ENCODE results near the gene SDK1.

The SDK1 gene

DNA sequence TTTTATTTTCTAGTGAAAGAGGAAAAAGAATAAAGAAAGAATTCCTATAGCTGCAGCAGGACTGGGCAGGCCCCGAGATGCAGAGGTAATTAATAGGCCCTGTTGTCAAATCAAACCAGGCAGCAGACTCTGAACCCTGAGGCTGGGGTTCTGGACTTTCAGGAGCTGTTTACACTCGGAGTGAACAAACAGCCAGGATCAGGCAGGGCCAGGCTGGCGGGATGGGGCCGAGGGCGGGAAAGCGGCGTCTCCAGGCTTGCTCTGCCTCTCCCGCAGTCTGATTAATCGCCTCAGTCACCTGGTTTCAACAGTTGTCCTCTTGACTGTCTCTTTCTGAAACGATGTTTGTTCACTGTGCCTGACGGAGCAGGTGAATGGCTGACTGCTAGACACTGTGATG lies 705.6 kb downstream of the SDK1 start:
- DNase-seq: no peak

DNA sequence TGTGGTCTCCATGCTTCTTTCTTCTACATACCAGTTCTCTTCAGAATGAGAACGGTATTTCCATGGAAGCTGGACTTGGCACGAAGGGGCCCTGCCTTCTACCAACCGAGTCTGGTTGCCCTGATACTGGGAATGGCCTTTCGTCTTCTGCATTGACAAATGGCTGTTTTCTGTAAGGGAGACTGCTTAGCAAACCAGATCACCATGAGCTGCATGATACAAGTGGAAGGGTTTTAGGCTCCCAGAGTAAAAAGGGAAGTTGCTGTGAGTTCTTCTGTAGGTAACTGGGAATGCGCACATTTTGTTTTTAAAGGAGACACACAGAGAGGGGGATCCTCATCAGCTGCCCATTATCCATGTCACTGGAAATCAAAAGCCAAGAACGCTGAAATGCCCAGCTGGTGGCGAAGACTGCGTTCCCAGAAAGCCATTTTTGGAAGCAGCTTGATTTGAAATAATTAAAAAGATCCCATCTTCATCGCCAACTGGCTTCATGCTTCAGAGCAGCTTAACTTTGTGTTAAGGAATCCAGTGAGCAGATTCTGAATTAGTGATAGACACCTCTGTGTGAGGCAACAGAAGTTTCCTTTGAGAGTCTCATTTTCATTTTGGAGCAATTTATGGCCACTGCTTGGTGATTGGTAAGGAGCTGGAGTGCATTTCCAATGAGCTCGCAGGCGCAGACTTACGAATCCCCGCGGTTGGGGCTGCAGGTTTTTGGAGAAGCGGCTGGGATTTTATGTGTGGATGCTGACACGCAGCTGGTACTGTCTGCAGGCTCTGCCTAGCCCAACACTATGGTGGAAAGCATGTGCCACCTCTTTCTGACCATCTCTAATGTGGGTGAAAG lies 708.4 kb downstream of the SDK1 start:
- DNase-seq: no peak

DNA sequence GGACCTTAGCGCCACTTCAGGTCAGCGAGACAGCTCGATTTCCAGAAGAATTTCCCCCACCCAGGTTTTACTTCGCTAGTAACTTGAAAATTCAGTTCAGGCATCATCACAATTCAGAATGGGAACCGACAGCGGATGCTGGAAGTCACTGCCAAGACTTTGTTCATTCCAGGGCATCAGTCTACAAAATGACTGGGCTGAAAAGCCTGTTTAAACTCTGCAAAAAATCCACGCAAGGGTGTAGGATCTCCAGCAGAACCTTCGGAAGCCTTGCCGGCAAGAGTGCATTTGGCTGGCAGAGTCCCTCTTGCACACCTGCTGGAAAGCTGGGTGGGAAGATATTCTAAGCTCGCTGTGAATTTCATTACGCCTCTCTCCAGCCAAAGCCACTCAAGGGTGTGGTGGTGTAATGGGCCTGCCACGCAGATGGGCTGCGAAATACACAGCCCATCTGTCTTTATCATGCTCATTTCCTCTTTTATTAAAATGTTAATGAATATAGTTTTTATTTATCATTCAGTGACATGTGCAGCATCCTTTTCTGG lies 709.1 kb downstream of the SDK1 start:
- DNase-seq: no peak

DNA sequence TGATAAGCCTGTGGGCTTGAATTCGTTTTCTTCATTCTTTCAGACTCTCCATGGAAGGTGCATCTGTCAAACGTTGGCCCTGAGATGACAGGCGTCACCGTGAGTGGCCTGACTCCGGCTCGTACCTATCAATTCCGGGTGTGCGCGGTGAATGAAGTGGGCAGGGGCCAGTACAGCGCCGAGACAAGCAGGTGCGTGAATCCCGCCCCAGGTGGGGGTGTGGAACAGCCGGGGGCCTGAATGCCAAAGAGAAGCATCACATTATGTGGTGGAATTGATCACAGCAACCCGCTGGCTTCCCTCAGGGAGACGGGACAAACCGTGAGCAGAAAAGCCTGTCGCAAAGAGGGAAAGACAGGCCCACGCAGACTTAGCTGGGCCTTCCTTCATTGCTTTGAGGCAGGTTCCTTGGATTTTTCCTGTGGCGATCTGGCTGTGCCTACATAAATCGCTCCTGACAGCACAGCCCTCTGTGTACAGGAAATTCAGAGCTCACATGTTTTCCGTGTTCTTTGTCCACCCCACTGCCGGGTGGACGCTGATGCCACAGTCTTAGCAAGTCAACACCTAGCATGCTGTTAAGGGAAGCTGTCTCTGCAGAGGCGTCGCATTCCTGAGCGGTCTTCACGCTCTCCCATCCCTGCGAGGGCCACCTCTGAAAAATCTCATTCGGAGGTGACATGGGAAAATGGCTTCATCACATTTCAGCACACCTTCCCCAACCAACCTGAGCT lies 710.0 kb downstream of the SDK1 start:
- DNase-seq: no peak

DNA sequence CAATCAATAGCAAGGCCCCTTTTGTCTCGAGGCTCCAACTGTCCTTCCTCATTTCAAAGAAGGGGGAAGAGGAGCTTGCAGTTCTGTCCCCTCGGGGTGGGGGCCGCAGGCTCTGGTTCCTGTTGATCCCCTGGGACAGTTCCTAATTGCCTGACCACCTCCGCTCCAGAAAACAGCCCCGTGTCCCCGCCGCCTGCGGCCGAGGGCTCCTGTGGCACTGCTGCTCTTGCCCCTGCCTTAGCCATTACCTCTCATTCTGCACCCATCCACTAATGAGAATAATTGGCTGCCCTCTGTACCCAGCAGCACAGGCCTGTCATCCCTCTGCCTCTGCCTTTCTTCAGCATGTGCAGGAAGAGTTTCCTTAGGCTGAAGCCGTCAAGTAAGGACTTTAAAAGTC lies 712.7 kb downstream of the SDK1 start:
- DNase-seq: no peak

DNA sequence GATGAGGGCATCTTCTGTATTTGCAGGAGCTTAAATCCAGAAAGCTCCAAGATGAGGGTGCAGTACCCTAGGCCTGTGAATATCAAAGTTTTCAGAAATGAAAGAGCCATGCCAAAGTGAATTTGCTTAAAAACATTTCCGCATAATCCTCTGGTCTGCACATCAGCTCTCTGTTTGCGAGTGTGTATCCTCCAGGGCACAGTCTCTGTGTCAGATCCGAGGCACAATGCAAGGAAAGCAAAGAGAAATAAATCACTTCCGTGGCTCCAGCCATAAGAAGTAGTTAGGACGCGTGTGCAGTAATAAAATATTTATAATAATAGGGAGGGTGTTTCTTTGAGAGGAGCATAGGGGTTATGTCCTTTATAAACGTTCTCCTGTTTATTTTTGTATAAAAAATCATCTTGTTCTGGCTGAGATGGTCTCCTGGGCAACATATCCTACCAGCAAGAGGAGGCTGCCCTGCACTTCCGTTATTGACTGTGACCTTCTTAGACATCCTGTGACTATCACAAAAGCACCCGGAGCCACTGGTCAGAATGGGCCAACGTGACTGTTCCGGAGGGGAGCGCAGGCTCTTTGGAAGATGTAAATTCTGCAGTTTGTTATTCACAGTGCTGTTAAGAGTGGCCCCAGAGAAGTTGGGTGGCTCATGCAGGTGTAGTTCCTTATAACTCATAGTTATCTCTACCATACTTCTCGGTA lies 713.4 kb downstream of the SDK1 start:
- no peak for DNase-seq

DNA sequence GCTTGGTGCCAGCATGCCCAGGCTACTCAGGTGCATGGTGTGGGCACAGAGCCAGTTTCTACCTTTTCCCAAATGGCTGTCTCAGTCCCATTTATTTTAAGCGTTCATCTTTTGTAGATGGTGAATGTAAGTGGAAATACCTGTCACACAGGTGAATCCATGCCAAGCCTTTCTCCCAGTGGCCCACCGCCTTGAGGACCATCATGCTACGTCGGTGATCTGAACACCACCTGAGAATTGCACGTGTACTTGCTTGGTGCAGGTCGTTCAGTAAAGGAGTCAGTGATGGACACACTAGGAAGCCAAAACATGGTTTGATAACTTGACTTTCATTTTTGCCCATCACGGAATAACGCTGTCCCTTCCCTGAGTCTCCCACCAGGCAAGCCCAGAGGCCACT lies 714.3 kb downstream of the SDK1 start:
- no peak for DNase-seq

DNA sequence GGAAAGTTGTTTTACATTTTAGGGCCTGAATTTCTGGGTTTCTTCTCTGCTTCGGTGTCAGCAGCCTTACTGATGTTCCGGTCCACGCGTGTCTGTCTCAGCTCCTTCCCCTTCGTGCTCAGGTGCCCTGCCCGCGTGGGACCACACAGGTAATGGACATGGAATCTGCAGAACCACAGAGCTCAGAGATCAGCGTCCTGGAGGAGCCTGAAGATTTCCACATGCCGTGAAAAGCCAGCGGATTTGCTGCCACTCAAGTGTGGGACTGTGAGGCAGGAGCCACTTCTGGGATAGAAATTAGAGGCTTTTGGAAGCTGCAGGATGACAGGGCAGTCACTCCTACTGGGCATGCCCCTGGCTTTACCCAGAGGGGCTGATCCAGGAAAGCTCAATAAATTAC lies 714.9 kb downstream of the SDK1 start:
- no peak for DNase-seq

DNA sequence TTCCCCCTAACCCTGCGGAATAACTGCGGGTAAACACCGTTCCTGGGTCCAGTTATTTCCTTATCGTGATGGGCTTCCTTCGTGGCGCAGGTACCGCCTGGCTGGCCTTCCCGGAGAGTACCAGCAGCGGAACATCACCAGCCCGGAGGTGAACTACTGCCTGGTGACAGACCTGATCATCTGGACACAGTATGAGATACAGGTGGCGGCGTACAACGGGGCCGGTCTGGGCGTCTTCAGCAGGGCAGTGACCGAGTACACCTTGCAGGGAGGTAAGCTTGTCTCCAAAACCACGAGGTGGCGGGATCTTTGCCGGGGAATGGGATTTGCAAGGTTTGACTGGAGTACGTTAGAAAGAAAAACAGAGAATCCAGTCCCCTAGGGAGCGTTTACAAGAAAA lies 716.0 kb downstream of the SDK1 start:
- DNase-seq: no peak

DNA sequence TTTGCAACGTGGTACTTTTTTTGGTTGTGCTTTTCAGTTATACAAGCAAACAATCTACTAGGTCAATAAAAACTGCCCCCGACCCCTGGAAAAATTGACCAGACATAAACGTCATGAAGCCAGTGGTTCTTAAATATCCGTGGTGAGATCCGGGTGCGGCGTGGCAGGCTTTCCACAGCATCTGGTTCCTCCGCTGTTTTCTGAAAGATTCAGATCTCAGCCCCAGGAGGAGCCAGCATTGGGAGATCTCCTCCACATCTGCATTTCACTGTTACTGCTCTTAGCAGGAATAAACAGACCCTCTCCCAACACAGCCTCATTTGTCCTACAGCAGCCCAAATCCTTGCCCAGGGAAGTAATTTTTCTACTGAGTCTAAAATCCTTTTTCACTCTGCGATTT lies 716.7 kb downstream of the SDK1 start:
- no peak for DNase-seq

DNA sequence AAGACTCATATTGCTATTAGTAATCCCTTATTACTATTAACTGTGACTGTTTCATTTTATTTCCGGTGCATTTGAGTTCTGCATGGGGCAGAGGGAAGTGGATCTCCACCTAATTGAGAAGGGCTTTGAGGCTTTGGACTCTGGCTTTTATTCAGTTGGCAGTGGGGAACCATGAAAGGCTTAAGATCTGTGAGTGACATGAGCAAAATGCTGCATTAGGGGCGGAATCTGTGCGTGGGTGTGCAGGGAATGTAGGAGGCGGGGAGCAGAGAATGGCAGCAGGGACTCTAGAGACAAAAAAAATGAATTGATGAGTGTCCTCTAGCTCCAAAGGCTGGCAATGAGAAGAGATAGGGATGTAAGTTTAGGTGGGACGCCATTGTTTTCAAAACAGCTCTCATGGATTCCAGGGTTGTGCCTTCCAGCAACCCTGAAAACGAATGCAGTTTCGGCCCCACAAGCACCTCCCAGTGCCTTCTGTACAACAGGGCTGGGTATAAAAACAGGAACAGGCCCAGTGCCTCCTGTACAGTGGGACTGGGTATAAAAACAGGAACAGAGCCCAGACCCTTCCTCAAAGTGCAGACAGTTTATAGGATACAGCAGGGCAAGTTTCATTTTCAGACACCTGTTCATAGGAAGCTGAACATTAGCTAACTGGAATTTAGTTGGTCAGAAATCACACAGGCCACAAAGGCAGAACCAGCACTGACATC lies 717.7 kb downstream of the SDK1 start:
- no peak for DNase-seq

DNA sequence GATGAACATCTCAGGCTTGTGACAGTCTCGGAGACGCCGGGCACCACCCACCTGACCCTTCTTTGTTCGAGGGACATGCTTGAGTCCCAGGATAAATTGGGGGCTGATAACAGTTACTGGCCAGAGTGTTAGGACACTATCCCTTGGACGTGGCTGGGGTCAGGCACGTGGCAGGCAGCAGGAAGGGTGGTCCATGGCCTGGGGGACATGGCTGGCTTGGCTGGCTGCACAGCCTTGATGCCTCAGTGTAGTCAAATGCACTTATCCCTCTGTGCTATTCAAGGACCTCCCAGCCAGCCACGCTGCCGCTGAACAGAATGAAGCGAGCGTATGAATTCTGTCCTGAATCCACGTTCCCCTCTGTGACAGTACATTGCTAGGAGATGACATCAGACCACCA lies 719.0 kb downstream of the SDK1 start:
- no peak for DNase-seq

DNA sequence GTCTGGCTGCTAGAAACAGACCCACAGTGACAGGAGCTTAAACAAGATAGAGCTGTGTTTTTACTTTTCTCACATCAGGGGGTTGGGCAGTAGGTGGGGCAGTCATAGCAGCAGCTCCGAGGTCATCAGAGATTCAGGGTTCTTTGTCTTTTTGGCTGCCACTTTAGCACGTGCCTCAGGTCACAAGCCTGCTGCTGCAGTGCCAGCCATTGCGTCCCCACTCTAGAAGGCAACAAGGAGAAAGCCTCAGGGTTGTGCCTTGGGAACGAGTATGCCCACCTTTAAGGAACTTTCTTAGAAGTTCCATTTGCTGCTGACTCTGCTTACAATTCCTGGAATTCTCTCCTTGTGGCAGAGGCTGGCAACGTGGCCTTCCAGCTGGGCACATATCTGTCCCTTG lies 720.4 kb downstream of the SDK1 start:
- DNase-seq: no peak

DNA sequence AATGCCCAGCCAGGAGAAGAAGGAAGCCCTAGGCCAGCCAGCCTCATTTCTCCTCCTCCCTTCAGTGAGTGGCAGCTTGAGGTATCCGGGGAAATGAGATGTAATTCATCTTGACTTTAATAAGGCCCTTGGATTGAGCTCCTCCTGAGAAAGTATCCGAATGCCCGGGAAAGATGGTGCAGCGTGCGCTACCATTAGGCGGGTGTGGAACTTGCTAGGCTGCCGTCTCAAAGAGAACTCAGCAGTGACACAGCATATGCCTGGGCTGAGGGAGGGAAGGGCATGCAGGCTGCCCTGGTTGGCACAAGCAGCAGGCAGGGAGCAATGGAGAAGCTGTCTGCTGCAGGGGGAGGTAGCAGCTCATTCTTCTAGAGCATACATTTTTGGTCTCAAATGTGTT lies 721.2 kb downstream of the SDK1 start:
- no peak for DNase-seq

DNA sequence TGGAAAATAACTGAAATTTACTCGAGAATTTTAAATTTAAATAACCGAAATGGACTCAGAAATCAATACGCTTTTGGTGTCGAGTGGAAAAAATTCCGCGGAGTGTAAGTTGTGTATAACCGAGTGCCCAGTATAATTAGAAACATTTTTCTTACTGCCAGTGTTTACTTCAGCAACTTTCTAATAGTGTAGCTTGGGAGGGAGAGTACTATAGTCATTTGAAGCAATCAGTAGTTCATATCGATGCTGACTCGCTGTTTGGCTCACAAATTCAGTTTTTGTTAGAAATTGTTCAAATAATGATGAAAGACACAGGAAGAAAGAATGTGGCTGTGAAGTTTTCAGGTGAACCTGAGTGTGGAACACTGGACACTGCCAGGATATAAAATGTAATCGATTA lies 722.5 kb downstream of the SDK1 start:
- DNase-seq: no peak

DNA sequence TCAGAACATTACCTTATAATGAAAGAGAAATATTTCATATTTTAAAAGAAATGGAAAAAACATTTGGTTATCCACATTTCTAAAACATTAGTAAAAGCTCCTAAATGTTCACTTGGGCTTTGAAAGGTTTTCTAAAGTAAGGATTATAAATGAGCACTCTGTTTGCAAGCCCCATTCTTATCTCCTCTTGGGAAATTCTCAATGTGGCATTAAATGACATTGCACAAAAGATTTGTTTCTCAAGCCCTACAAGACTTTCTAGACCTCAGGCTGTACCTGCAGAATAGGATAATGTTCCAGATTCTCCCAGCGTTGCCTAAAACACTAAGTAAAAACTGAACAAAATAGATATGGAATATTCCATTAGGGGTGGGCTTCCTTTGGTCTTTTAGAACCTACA lies 723.1 kb downstream of the SDK1 start:
- no peak for DNase-seq

DNA sequence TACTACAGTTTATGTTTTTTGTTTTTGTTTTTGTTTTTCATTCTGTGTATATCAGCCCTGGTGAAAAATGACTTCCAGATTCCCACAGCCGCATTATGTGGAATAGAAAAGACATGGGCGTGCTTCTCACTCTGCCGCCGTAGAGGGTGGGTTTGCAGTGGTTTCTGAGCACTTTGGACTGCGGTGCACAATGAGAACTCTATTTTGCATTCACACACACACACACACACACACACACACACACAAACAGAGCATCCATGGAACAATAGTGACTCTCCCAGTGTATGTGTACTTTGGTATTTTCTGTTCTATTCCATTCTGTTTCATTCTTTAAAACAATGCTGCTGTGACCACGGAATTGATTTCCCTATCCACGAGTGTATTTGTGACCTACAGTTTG lies 723.8 kb downstream of the SDK1 start:
- DNase-seq: no peak

DNA sequence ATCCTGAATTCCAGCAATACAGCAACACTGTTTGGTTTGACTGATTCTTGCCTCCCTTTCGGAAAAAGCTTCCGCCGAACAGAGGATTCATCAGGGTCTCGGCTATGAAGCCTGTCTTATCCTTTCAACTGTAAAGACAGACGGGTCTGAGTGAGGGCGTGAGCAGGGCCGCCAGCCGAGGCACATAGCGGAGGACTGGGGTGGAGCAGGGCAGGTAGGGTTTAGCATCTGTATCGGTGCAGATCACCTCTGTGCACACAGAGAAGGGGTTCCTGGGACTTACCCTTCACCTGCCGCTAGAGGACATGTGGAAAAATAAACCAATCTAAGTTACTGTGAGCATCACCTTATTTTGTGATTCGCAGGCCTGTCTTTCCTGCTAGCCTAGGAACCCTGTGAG lies 724.2 kb downstream of the SDK1 start:
- no peak for DNase-seq

DNA sequence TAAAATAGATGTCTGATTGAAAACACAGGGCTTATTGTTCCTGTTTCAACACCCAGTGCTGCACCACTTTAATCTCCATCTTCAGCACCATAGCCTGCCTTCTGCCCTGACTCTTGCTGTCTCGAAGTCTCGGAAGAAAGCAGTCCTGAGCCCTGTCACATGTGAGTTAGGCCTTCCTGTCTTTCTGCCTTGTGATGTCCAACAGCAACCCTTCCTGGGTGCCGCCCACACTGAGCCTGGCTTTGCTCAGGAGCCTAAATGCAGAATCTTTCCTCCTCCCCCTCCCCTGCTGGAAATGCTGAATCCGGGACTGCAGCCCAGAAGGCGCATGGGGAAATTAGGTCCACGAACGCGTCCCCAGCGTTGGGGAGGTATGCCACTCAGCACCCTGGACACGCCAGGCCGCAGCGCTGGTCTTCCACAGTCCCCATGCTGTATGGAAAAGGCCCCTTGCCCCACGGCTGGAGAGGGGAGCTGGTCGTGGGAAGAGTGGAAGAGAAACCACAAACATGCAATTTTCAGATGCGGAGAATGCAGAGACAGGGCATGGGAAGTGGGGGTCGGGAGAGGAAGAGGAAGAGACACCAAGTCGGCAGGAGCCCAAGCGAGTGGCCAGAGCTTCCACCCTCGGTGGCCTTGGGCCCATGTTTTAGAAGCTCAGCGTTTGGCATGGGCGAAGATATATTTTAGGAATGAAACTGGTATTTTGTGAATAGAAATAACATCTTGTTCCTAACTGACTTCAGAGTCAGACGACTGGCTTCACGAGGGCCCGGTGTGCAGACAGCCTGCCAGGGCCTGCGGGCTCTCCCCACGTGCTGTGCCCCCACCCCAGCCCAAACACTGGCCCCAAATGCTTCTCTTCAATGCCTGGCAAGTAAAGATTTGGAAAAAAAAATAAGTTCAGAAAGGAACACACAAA lies 724.9 kb downstream of the SDK1 start:
- DNase-seq: no peak

DNA sequence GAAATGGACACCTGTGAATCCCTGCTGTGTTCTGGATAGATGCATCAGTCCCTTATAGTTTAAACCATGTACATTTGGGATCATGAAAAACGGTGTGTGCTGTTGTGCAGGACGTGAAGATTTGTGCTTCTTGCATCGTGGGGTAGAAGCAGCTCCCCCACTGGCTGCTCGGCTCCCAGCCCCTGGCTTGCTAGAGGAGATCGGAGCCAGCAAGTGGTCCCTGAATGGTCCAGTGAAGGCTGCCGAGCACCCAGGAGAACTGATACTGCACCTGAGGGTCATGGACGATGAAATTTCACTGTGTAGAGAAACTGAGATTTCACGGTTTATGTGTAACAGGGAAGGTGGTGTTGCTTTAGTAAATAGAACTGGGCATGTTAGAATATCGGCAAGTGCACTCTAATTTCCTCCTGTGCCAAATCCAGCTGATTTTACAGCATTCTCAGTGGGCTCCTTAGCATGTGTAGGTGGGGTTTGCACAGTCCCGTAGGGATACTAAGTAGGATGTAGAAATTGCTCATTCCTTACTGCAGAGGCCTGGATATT lies 726.0 kb downstream of the SDK1 start:
- DNase-seq: no peak

DNA sequence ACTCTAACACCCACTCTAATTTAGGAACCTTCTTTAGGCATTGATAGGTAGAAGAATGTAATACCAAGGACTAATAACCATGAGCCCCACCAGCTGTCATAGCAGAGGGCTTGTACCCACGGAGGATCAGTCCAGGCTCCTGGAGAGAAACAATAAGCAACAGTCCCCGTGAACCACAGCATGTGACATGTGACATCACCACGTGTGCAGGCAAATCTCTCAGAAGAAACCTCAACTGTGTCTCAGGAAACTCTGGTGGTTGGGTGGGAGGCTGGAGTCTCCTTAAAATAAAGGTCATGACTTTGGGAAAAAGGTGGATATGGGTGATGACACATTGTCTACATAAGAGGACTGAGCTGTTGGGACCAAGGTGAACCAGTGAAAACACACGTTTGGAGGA lies 727.2 kb downstream of the SDK1 start:
- DNase-seq: no peak

DNA sequence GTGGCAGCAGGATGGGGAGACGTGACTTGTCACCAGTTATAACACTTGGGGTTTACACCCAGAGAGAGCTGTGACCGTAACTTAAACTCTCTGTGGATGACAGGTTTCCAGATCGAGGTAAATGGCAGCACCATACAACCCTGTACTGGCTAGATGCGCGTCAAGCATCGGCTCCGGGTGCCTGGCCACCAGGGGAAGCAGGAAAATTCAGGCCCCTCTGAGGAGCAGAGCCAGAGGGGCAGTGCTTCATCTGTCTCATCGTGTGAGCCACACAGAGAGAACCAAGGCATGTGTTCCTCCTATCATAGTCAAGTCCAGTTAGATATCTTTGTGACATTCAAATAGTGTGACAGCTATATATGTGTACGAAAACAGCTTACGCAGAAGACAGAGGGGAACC lies 728.9 kb downstream of the SDK1 start:
- no peak for DNase-seq

Data from 8988T (cell line).